HCT116 (cell line): ENCODE measurements around the gene GOT1. TPM values are rescaled to one million over a fixed set of nuclear protein-coding genes. Genes with fewer than 3 reads are reported as not detected.
A peak's percentile ranks its signal among the peaks of the same experiment; 100 is the strongest.

Experiments used
- ATAC-seq: fragments of 200-7000 bp; cut with Tn5 transposase; 2 replicates; pipeline ENCODE4 v1.9.1; 2020; ENCODE audit warnings: mild to moderate bottlenecking, moderate library complexity
- BruUV-seq: library from RNA; stranded (reverse); fragments of 400-500 nt; replicated peaks from 2 replicates; lab custom pipeline; 2021; lab: Mats Ljungman, UMichigan
- CTCF ChIA-PET: fragments of 300-600 bp; sonication (Branson Sonifier 250); formaldehyde crosslinking; loops from one replicate; lab custom pipeline; 2021; ENCODE audit warnings: antibody characterized with exemption; lab: Charles Lee
- POLR2A ChIA-PET: fragments of 300-600, 350-600 bp; sonication (Branson Sonifier 250); formaldehyde crosslinking; loops from one replicate; lab custom pipeline; 2021; ENCODE audit warnings: antibody characterized with exemption; lab: Charles Lee
- RAD21 ChIA-PET, 2 experiments: fragments of 300-600 bp; sonication (Branson Sonifier 250); formaldehyde crosslinking; loops; one replicate each; lab custom pipeline; 2023; ENCODE audit warnings: low total read pairs in 2 of 2; ENCODE audit not compliant: uncharacterized antibody in 2 of 2, unreplicated experiment in 2 of 2, low non-redundant PET in 1 of 2; lab: Charles Lee
- DNase-seq: peaks from one replicate; pipeline ENCODE4 v3.0.0-alpha.2; 2010; ENCODE audit warnings: low read depth, low spot score
- H2AFZ ChIP-seq: fragments of 200-600 bp; shearing (Covaris generic), sonication (generic); 2 replicates; pipeline ENCODE4 v1.6.1; 2017; ENCODE audit warnings: low read depth, mixed run types, mixed read lengths, antibody characterized with exemption, low read length; ENCODE audit not compliant: poor library complexity, severe bottlenecking
- H3K27ac ChIP-seq: 2 replicates; pipeline ENCODE4 v1.5.1; 2012; ENCODE audit warnings: low read depth, low read length
- H3K27me3 ChIP-seq: fragments of 200-600 bp; sonication (generic); 2 replicates; pipeline ENCODE4 v1.6.1; 2016; ENCODE audit warnings: mixed run types, low read length, mixed read lengths; ENCODE audit not compliant: insufficient read depth
- H3K36me3 ChIP-seq, 2 experiments: fragments of 200-500 bp in 1 of 2; fragments of 200-600 bp in 1 of 2; sonication (Bioruptor generic) in 1 of 2; sonication (generic) in 1 of 2; 2 replicates each; pipeline versions ENCODE4 v1.5.1 to v1.6.1; 2014 to 2016; ENCODE audit warnings: low read length in 2 of 2, inconsistent platforms in 1 of 2, mixed read lengths in 1 of 2, mixed run types in 1 of 2; ENCODE audit not compliant: insufficient read depth in 2 of 2, control insufficient read depth in 1 of 2
- H3K4me1 ChIP-seq, 2 experiments: fragments of 200-600 bp in 1 of 2; sonication (generic) in 1 of 2; 2 replicates each; pipeline versions ENCODE4 v1.5.1 to v1.6.1; 2012 to 2017; ENCODE audit warnings: low read length in 2 of 2, inconsistent platforms in 1 of 2, mild to moderate bottlenecking in 1 of 2, mixed read lengths in 1 of 2, mixed run types in 1 of 2, moderate library complexity in 1 of 2; ENCODE audit not compliant: insufficient read depth in 2 of 2, control insufficient read depth in 1 of 2
- H3K4me2 ChIP-seq: fragments of 200-600 bp; sonication (generic); 2 replicates; pipeline ENCODE4 v1.6.1; 2017; ENCODE audit warnings: mixed run types, low read length, mixed read lengths
- H3K4me3 ChIP-seq, 2 experiments: fragments of 200-600 bp in 1 of 2; sonication (generic) in 1 of 2; replicated peaks in 1 of 2; 2 replicates each; pipeline ENCODE4 v1.5.1; 2011 to 2016; ENCODE audit warnings: low read length in 2 of 2, control low read depth in 1 of 2, low read depth in 1 of 2, mild to moderate bottlenecking in 1 of 2, mixed read lengths in 1 of 2, mixed run types in 1 of 2
- H3K79me2 ChIP-seq: fragments of 200-600 bp; sonication (generic); 2 replicates; pipeline ENCODE4 v1.6.1; 2017; ENCODE audit warnings: mild to moderate bottlenecking, mixed run types, low read length, moderate library complexity, mixed read lengths; ENCODE audit not compliant: insufficient read depth
- H3K9ac ChIP-seq: fragments of 200-600 bp; sonication (generic); 2 replicates; pipeline ENCODE4 v1.6.1; 2016; ENCODE audit warnings: low read length, mixed read lengths
- H3K9me2 ChIP-seq: fragments of 200-600 bp; sonication (generic), shearing (Covaris generic); 2 replicates; pipeline ENCODE4 v1.6.1; 2017; ENCODE audit warnings: mixed run types, mild to moderate bottlenecking, moderate library complexity; ENCODE audit not compliant: insufficient read depth
- H3K9me3 ChIP-seq, 2 experiments: fragments of 200-500 bp in 1 of 2; fragments of 200-600 bp in 1 of 2; sonication (Bioruptor generic) in 1 of 2; sonication (generic) in 1 of 2; 2 replicates each; pipeline ENCODE4 v1.6.1; 2014 to 2017; ENCODE audit warnings: low read length in 2 of 2, mixed read lengths in 2 of 2, inconsistent platforms in 1 of 2, low read depth in 1 of 2, mild to moderate bottlenecking in 1 of 2, mixed run types in 1 of 2, moderate library complexity in 1 of 2; ENCODE audit not compliant: control insufficient read depth in 1 of 2, insufficient read depth in 1 of 2
- H4K20me1 ChIP-seq: fragments of 200-600 bp; sonication (generic), shearing (Covaris generic); 2 replicates; pipeline ENCODE4 v1.6.1; 2017; ENCODE audit warnings: mixed run types, mild to moderate bottlenecking, moderate library complexity; ENCODE audit not compliant: insufficient read depth
- CEBPB ChIP-seq: IDR thresholded peaks from 2 replicates; pipeline ENCODE4 v1.6.1; 2012; ENCODE audit warnings: low read depth
- EGR1 ChIP-seq: IDR thresholded peaks from 2 replicates; pipeline ENCODE4 v1.6.1; 2012; ENCODE audit warnings: low read depth
- ELF1 ChIP-seq: IDR thresholded peaks from 2 replicates; pipeline ENCODE4 v1.6.1; 2012; ENCODE audit warnings: low read depth, borderline replicate concordance
- EZH2 ChIP-seq: fragments of 200-600 bp; sonication (generic); IDR thresholded peaks from 2 replicates; pipeline ENCODE4 v1.6.1; 2017; ENCODE audit warnings: antibody characterized with exemption, mixed run types
- FOSL1 ChIP-seq: IDR thresholded peaks from 2 replicates; pipeline ENCODE4 v1.6.1; 2012; ENCODE audit warnings: low read depth
- POLR2A ChIP-seq: IDR thresholded peaks from 2 replicates; pipeline ENCODE4 v1.7.0; 2011; ENCODE audit warnings: borderline replicate concordance; ENCODE audit not compliant: insufficient read depth, insufficient read length; ENCODE audit errors: extremely low read depth
- POLR2AphosphoS5 ChIP-seq: IDR thresholded peaks from 2 replicates; pipeline ENCODE4 v1.6.1; 2011; ENCODE audit warnings: mild to moderate bottlenecking, low read depth, low read length, moderate library complexity
- RAD21 ChIP-seq: IDR thresholded peaks from 2 replicates; pipeline ENCODE4 v1.6.1; 2012; ENCODE audit warnings: low read depth, mild to moderate bottlenecking
- REST ChIP-seq: IDR thresholded peaks from 2 replicates; pipeline ENCODE4 v1.6.1; 2012; ENCODE audit warnings: low read depth
- SP1 ChIP-seq: IDR thresholded peaks from 2 replicates; pipeline ENCODE4 v1.6.1; 2012; ENCODE audit warnings: low read depth
- SRF ChIP-seq: IDR thresholded peaks from 2 replicates; pipeline ENCODE4 v1.6.1; 2012; ENCODE audit warnings: low read depth
- TCF7L2 ChIP-seq: IDR thresholded peaks from 2 replicates; pipeline ENCODE4 v1.7.0; 2011; ENCODE audit warnings: borderline replicate concordance, inconsistent platforms; ENCODE audit not compliant: insufficient read depth, insufficient read length; ENCODE audit errors: extremely low read depth
- YY1 ChIP-seq: IDR thresholded peaks from 2 replicates; pipeline ENCODE4 v1.6.1; 2011; ENCODE audit warnings: low read length, low read depth, moderate library complexity, mild to moderate bottlenecking; ENCODE audit not compliant: insufficient replicate concordance; ENCODE audit errors: extremely low read depth
- ZBTB33 ChIP-seq: IDR thresholded peaks from 2 replicates; pipeline ENCODE4 v1.6.1; 2011; ENCODE audit warnings: mild to moderate bottlenecking, low read length, moderate library complexity; ENCODE audit not compliant: insufficient replicate concordance; ENCODE audit errors: extremely low read depth
- ZNF274 ChIP-seq: fragments of 200-500 bp; sonication (Bioruptor generic); IDR thresholded peaks from 2 replicates; pipeline ENCODE4 v1.6.1; 2014; ENCODE audit warnings: mild to moderate bottlenecking, low read depth, low read length, inconsistent platforms
- intact Hi-C: fragments of 100-400 bp; cut with micrococcal nuclease; formaldehyde crosslinking; loops from 2 replicates; pipeline ENCODE4 v1.10.0; 2022
- total RNA-seq: library from RNA; stranded (reverse); gene quantifications from one replicate; pipeline ENCODE4 v1.2.1, GENCODE V29; 2021; ENCODE audit not compliant: unreplicated experiment

GOT1 gene
- total RNA-seq, 1 experiment from 2014 or later = 135 TPM

- H3K27me3 ChIP-seq = peaks cover 44% of the 10 kb centered on the region
- DNase-seq = no peak
- H3K4me3 ChIP-seq = no peak overlapping the region
- BruUV-seq = no TSS peak
- H3K9me2 ChIP-seq = no peaks in the 10 kb centered on the region
- H3K27ac ChIP-seq = no peak overlapping the region
- peak; percentile 67 for ATAC-seq
- POLR2A ChIA-PET = interaction anchor here (1.1 kb wide), 1 partner anchor 70 kb away, joined by 3 read pairs; the partner anchor contains the start of gene GOT1
- no peaks in the 10 kb centered on the region for H3K9me3 ChIP-seq
- H3K36me3 ChIP-seq = no peaks in the 10 kb centered on the region
- H4K20me1 ChIP-seq = no peaks in the 10 kb centered on the region
- H3K79me2 ChIP-seq = no peaks in the 10 kb centered on the region
- intact Hi-C loops = loop anchor here (5.0 kb wide), 1 partner anchor 359 kb away; no protein-coding TSS in a partner anchor
- H2AFZ ChIP-seq = no peak overlapping the region
- H3K4me2 ChIP-seq = no peak overlapping the region
- CTCF ChIA-PET = no interaction called here
- no peak overlapping the region for H3K9ac ChIP-seq
- RAD21 ChIA-PET = no interaction called here
- 0 out of 2 replicates have a peak, but pooled peaks have one; percentile 10 for TF ChIP-seq RAD21
- no peak for TF ChIP-seq POLR2A
- H3K4me1 ChIP-seq = no peaks in the 10 kb centered on the region
Observed at GRCh38 chr10:99360934-99361333, 69.5 kb downstream of the GOT1 start.

GRCh38 chr10:99358101-99358500, 72.3 kb downstream of the GOT1 start:
- BruUV-seq = no TSS peak
- H3K9me2 ChIP-seq = no peaks in the 10 kb centered on the region
- ATAC-seq (no peak), DNase-seq (no peak)
- intact Hi-C loops = no loop called here
- ChIA-PET POLR2A (no interaction called here), RAD21 (no interaction called here), CTCF (no interaction called here)
- H3K4me1 ChIP-seq = no peaks in the 10 kb centered on the region
- no peak overlapping the region for H3K4me2 ChIP-seq
- no peak overlapping the region for H2AFZ ChIP-seq
- H3K79me2 ChIP-seq = no peaks in the 10 kb centered on the region
- H3K4me3 ChIP-seq = no peak overlapping the region
- no peak overlapping the region for H3K27ac ChIP-seq
- H3K27me3 ChIP-seq = peaks cover 55% of the 10 kb centered on the region
- no peaks in the 10 kb centered on the region for H3K36me3 ChIP-seq
- no peaks in the 10 kb centered on the region for H4K20me1 ChIP-seq
- H3K9ac ChIP-seq = no peak overlapping the region
- H3K9me3 ChIP-seq = no peaks in the 10 kb centered on the region
- TF ChIP-seq ELF1 (no peak), RAD21 (no peak), REST (no peak), TCF7L2 (no peak), CEBPB (no peak), EZH2 (no peak), ZNF274 (no peak), SRF (no peak), YY1 (no peak), POLR2AphosphoS5 (no peak), EGR1 (no peak), SP1 (no peak), FOSL1 (no peak), ZBTB33 (no peak), POLR2A (no peak)
